H1 (cell line): ENCODE measurements around the gene C1orf56. TPM values are rescaled to one million over a fixed set of nuclear protein-coding genes. Genes with fewer than 3 reads are reported as not detected.

ENCODE experiments used
- CTCF ChIA-PET: fragments of 300-600 bp; sonication (Branson Sonifier 250); formaldehyde crosslinking; loops from one replicate; lab custom pipeline; 2021; ENCODE audit not compliant: partially characterized antibody; lab: Charles Lee
- POLR2A ChIA-PET: fragments of 300-600 bp; sonication (Branson Sonifier 250); formaldehyde crosslinking; loops from one replicate; lab custom pipeline; 2021; ENCODE audit warnings: inconsistent platforms; ENCODE audit not compliant: partially characterized antibody; lab: Charles Lee
- DNase-seq, 2 experiments: peaks; one replicate each; pipeline versions ENCODE4 v3.0.0 to v3.0.0-alpha.2; 2010 to 2022; ENCODE audit warnings: low spot score in 2 of 2, low read depth in 1 of 2, mixed read lengths in 1 of 2
- FAIRE-seq: peaks from 2 replicates; lab custom pipeline; 2011; peaks lifted over from hg19 to GRCh38; lab: Jason Lieb, UNC
- H2AFZ ChIP-seq: 2 replicates; pipeline ENCODE4 v1.8.1; 2012; ENCODE audit warnings: low read length, inconsistent platforms
- H2AK5ac ChIP-seq: 2 replicates; pipeline ENCODE4 v1.6.1; 2013; ENCODE audit warnings: low read depth, low read length
- H2BK120ac ChIP-seq: replicated peaks from 2 replicates; pipeline ENCODE3; 2013; ENCODE audit warnings: low read depth, low read length, inconsistent platforms
- H2BK12ac ChIP-seq: 2 replicates; pipeline ENCODE4 v1.6.1; 2013; ENCODE audit warnings: low read depth, low read length
- H2BK15ac ChIP-seq: 2 replicates; pipeline ENCODE4 v1.6.1; 2013; ENCODE audit warnings: low read length
- H2BK20ac ChIP-seq: 2 replicates; pipeline ENCODE4 v1.6.1; 2013; ENCODE audit warnings: low read length
- H2BK5ac ChIP-seq: 2 replicates; pipeline ENCODE4 v1.6.1; 2013; ENCODE audit warnings: low read depth, low read length
- H3K14ac ChIP-seq: 2 replicates; pipeline ENCODE4 v1.6.1; 2013; ENCODE audit warnings: inconsistent platforms; ENCODE audit not compliant: insufficient read length
- H3K18ac ChIP-seq: 2 replicates; pipeline ENCODE4 v1.6.1; 2013; ENCODE audit warnings: low read length; ENCODE audit errors: extremely low read depth
- H3K23ac ChIP-seq: 2 replicates; pipeline ENCODE4 v1.6.1; 2013; ENCODE audit warnings: inconsistent platforms; ENCODE audit not compliant: insufficient read length
- H3K23me2 ChIP-seq: 2 replicates; pipeline ENCODE4 v1.6.1; 2013; ENCODE audit warnings: low read depth, low read length
- H3K27ac ChIP-seq: 2 replicates; pipeline ENCODE4 v1.6.1; 2011; ENCODE audit warnings: low read depth, low read length, inconsistent platforms
- H3K27me3 ChIP-seq, 4 experiments: replicated peaks in 1 of 4; 1 replicate in 1 of 4; 2 replicates in 3 of 4; pipeline versions ENCODE4 v1.6.1 to v1.8.1; 2011 to 2013; ENCODE audit warnings: low read length in 3 of 4, mild to moderate bottlenecking in 3 of 4, inconsistent platforms in 2 of 4, mixed read lengths in 2 of 4, moderate library complexity in 1 of 4; ENCODE audit not compliant: control insufficient read depth in 3 of 4, insufficient read depth in 3 of 4; ENCODE audit errors: extremely low read depth in 1 of 4
- H3K36me3 ChIP-seq, 4 experiments: 2 replicates each; pipeline versions ENCODE4 v1.6.1 to v1.8.1; 2011 to 2013; ENCODE audit warnings: mild to moderate bottlenecking in 4 of 4, low read length in 3 of 4, moderate library complexity in 2 of 4, control low read depth in 1 of 4, inconsistent platforms in 1 of 4; ENCODE audit not compliant: insufficient read depth in 4 of 4, control insufficient read depth in 2 of 4
- H3K4ac ChIP-seq: replicated peaks from 2 replicates; pipeline ENCODE3; 2013; ENCODE audit warnings: low read length, low read depth, mixed read lengths, inconsistent platforms; ENCODE audit not compliant: insufficient read length
- H3K4me1 ChIP-seq, 4 experiments: replicated peaks in 1 of 4; 1 replicate in 1 of 4; 2 replicates in 3 of 4; pipeline versions ENCODE4 v1.6.1 to v1.8.1; 2011 to 2013; ENCODE audit warnings: low read length in 3 of 4, inconsistent platforms in 2 of 4, mixed read lengths in 1 of 4; ENCODE audit not compliant: insufficient read depth in 4 of 4, control insufficient read depth in 3 of 4
- H3K4me2 ChIP-seq, 2 experiments: 2 replicates each; pipeline versions ENCODE4 v1.6.1 to v1.8.1; 2011 to 2013; ENCODE audit warnings: low read depth in 2 of 2, low read length in 2 of 2, control low read depth in 1 of 2, inconsistent platforms in 1 of 2, mild to moderate bottlenecking in 1 of 2; ENCODE audit not compliant: insufficient read depth in 1 of 2
- H3K4me3 ChIP-seq, 4 experiments: fragments of 200-600, 300-600 bp in 1 of 4; sonication (generic), shearing (Covaris generic), sonication (Bioruptor Twin) in 1 of 4; 2 replicates each; pipeline versions ENCODE4 v1.5.1 to v1.8.1; 2011 to 2016; ENCODE audit warnings: low read length in 4 of 4, low read depth in 3 of 4, control low read depth in 2 of 4, inconsistent platforms in 2 of 4, mild to moderate bottlenecking in 2 of 4, mixed read lengths in 1 of 4, moderate library complexity in 1 of 4; ENCODE audit not compliant: insufficient read depth in 2 of 4; ENCODE audit errors: extremely low read depth in 1 of 4
- H3K56ac ChIP-seq: replicated peaks from 2 replicates; pipeline ENCODE3; 2013; ENCODE audit warnings: low read depth, mild to moderate bottlenecking, mixed read lengths, low read length, inconsistent platforms; ENCODE audit not compliant: insufficient read length
- H3K79me1 ChIP-seq: 2 replicates; pipeline ENCODE4 v1.6.1; 2013; ENCODE audit warnings: low read depth, low read length, control low read depth
- H3K79me2 ChIP-seq, 2 experiments: 2 replicates each; pipeline versions ENCODE4 v1.6.1 to v1.8.1; 2012 to 2013; ENCODE audit warnings: low read length in 2 of 2, mild to moderate bottlenecking in 2 of 2, inconsistent platforms in 1 of 2; ENCODE audit not compliant: insufficient read depth in 2 of 2, control insufficient read depth in 1 of 2
- H3K9ac ChIP-seq, 4 experiments: replicated peaks in 1 of 4; 1 replicate in 1 of 4; 2 replicates in 3 of 4; pipeline versions ENCODE4 v1.6.1 to v1.8.1; 2011 to 2013; ENCODE audit warnings: low read depth in 3 of 4, low read length in 3 of 4, control low read depth in 2 of 4, mild to moderate bottlenecking in 2 of 4, moderate library complexity in 2 of 4, inconsistent platforms in 1 of 4; ENCODE audit errors: extremely low read depth in 1 of 4
- H3K9me3 ChIP-seq, 2 experiments: 2 replicates each; pipeline versions ENCODE4 v1.6.1 to v1.8.1; 2012 to 2013; ENCODE audit warnings: mild to moderate bottlenecking in 2 of 2, moderate library complexity in 2 of 2, control low read depth in 1 of 2, inconsistent platforms in 1 of 2, low read depth in 1 of 2, low read length in 1 of 2, mixed read lengths in 1 of 2; ENCODE audit not compliant: insufficient read depth in 2 of 2
- H4K20me1 ChIP-seq, 2 experiments: replicated peaks in 1 of 2; 2 replicates each; pipeline versions ENCODE3 to v1.8.1; 2011 to 2013; ENCODE audit warnings: inconsistent platforms in 2 of 2, low read length in 2 of 2, mild to moderate bottlenecking in 1 of 2; ENCODE audit not compliant: insufficient read depth in 2 of 2, control insufficient read depth in 1 of 2
- H4K5ac ChIP-seq: 2 replicates; pipeline ENCODE4 v1.6.1; 2013; ENCODE audit warnings: low read length, low read depth, mixed read lengths, inconsistent platforms; ENCODE audit not compliant: insufficient read length
- H4K8ac ChIP-seq: 2 replicates; pipeline ENCODE4 v1.8.0; 2013; ENCODE audit warnings: mild to moderate bottlenecking, moderate library complexity, low read length, inconsistent platforms; ENCODE audit not compliant: insufficient read depth; ENCODE audit errors: extremely low read depth
- H4K91ac ChIP-seq: replicated peaks from 2 replicates; pipeline ENCODE3; 2013; ENCODE audit warnings: low read length, mixed read lengths, inconsistent platforms; ENCODE audit not compliant: insufficient read length
- BCL11A ChIP-seq, 2 experiments: IDR thresholded peaks; one replicate each; pipeline ENCODE4 v1.6.1; 2011; ENCODE audit warnings: low read depth in 2 of 2, low read length in 2 of 2, mild to moderate bottlenecking in 2 of 2
- CTBP2 ChIP-seq: IDR thresholded peaks from 2 replicates; pipeline ENCODE4 v1.7.0; 2011; ENCODE audit warnings: borderline replicate concordance, mild to moderate bottlenecking, moderate library complexity, mixed read lengths, low read length; ENCODE audit not compliant: insufficient read depth, insufficient read length
- RNF2 ChIP-seq: fragments of 200-900, 300-1000 bp; sonication (generic); IDR thresholded peaks from 2 replicates; pipeline ENCODE4 v1.7.1; 2016; ENCODE audit warnings: borderline replicate concordance, low read depth, mild to moderate bottlenecking, antibody characterized with exemption, low read length; ENCODE audit not compliant: poor library complexity, severe bottlenecking; ENCODE audit errors: missing control alignments
- WGBS, 2 experiments: shearing (Covaris generic) in 1 of 2; methylation state at CpG; one replicate each; pipeline versions ENCODE4 v1.1.6 to v1.1.7; 2013 to 2015; ENCODE audit warnings: low lambda C conversion rate in 2 of 2, mixed read lengths in 2 of 2, inconsistent platforms in 1 of 2, low coverage in 1 of 2, missing lambda C conversion rate in 1 of 2; ENCODE audit not compliant: insufficient replicate concordance in 2 of 2, insufficient coverage in 1 of 2, insufficient read length in 1 of 2; ENCODE audit errors: extremely low coverage in 1 of 2, missing lambda C conversion rate in 1 of 2; 5-methylcytosine and 5-hydroxymethylcytosine counted together
- polyA plus RNA-seq, 7 experiments: library from polyadenylated mRNA; depleted of rRNA in 3 of 7; stranded (reverse) in 5 of 7; unstranded in 2 of 7; fragments of >200 nt in 5 of 7; fragments of 200-250 nt in 2 of 7; gene quantifications; 1 replicate in 5 of 7; 2 replicates in 1 of 7; 4 replicates in 1 of 7; pipeline versions ENCODE4 v1.2.1 to v1.2.3, GENCODE V29; 2011 to 2013; ENCODE audit warnings: missing spikeins in 2 of 7, mixed read lengths in 2 of 7
- total RNA-seq: library from RNA; stranded (reverse); fragmentation: NEBNext Ultra II Directional; extraction: Animal tissue kit (Norgen Biotek cat#: 25700); gene quantifications from 2 replicates; pipeline ENCODE4 v1.2.1, GENCODE V29; 2021
- TF ChIP-seq, protein P1 (sequence below): IDR thresholded peaks from 2 replicates; pipeline ENCODE4 v1.6.1; 2012; ENCODE audit warnings: inconsistent platforms

The C1orf56 gene
- total and polyA plus RNA-seq, 2 of the 8 experiments (the other 6 are each of a cell fraction or from before 2014, with no cell fraction given), result 3.0 to 3.4 TPM

GRCh38 chr1:151032164-151032563 is 15.4 kb upstream of the C1orf56 start:
- Histone ChIP-seq H4K20me1 (no peaks in the 10 kb centered on the region), H3K4me2 (no peak overlapping the region), H2AFZ (no peak overlapping the region), H2BK20ac (no peak overlapping the region), H3K18ac (no peak overlapping the region), H3K4ac (no peak overlapping the region), H3K9me3 (no peaks in the 10 kb centered on the region), H3K27ac (no peak overlapping the region), H3K23me2 (no peaks in the 10 kb centered on the region), H2AK5ac (no peak overlapping the region), H3K79me1 (no peaks in the 10 kb centered on the region), H4K8ac (no peak overlapping the region), H3K14ac (no peak overlapping the region), H3K9ac (no peak overlapping the region), H4K5ac (no peak overlapping the region), H3K27me3 (no peaks in the 10 kb centered on the region), H3K4me3 (no peak overlapping the region), H2BK15ac (no peak overlapping the region), H3K36me3 (peaks cover 2 to 27% (median 20%) of the 10 kb centered on the region in 4 experiments; a peak in 7 of 8 replicates), H2BK120ac (no peak overlapping the region), H3K23ac (no peak overlapping the region), H3K79me2 (no peaks in the 10 kb centered on the region), H3K4me1 (peaks cover 0 to 3% (median 0%) of the 10 kb centered on the region in 4 experiments; a peak in 3 of 7 replicates), H2BK5ac (no peak overlapping the region), H2BK12ac (no peak overlapping the region), H3K56ac (no peak overlapping the region), H4K91ac (no peak overlapping the region)
- ChIA-PET CTCF (interaction anchor here (1.0 to 2.0 kb wide), 5 partner anchors 15 to 68 kb away, joined by 3 to 9 read pairs (median 5); partner anchors contain the start of genes C1orf56, CDC42SE1, MINDY1 and MLLT11), POLR2A (interaction anchor here (1.3 to 1.7 kb wide), 4 partner anchors 13 to 20 kb away, joined by 3 to 11 read pairs (median 4); partner anchors contain the start of gene C1orf56)
- DNase-seq (no peak), FAIRE-seq (no peak)
- TF ChIP-seq BCL11A (IDR thresholded peaks at IDR 0.05; ENCODE audit: low read depth in 2 of 2, low read length in 2 of 2) (no peak), RNF2 (no peak), CTBP2 (no peak)
- TF ChIP-seq, protein P1, sequence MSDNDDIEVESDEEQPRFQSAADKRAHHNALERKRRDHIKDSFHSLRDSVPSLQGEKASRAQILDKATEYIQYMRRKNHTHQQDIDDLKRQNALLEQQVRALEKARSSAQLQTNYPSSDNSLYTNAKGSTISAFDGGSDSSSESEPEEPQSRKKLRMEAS, result no peak
- WGBS, 2 experiments, result 97% methylated on average over 8 of the region's 8 CpGs; no CpG with 5 or more reads in 1 of the 2 experiments
